Erythroblast (primary cell): ENCODE measurements around the gene CCDC91.

Source experiments
- DNase-seq, 2 experiments: peaks; one replicate each; lab custom pipeline; 2025; lab: John Stamatoyannopoulos, UW
- GATA1 ChIP-seq: IDR thresholded peaks from 2 replicates; pipeline ENCODE4 v1.6.1; 2011; ENCODE audit warnings: low read depth, mild to moderate bottlenecking, control low read depth, low read length, moderate library complexity
- POLR2A ChIP-seq: IDR thresholded peaks from 2 replicates; pipeline ENCODE4 v1.6.1; 2011; ENCODE audit warnings: mild to moderate bottlenecking, low read length

CCDC91 gene

DNA sequence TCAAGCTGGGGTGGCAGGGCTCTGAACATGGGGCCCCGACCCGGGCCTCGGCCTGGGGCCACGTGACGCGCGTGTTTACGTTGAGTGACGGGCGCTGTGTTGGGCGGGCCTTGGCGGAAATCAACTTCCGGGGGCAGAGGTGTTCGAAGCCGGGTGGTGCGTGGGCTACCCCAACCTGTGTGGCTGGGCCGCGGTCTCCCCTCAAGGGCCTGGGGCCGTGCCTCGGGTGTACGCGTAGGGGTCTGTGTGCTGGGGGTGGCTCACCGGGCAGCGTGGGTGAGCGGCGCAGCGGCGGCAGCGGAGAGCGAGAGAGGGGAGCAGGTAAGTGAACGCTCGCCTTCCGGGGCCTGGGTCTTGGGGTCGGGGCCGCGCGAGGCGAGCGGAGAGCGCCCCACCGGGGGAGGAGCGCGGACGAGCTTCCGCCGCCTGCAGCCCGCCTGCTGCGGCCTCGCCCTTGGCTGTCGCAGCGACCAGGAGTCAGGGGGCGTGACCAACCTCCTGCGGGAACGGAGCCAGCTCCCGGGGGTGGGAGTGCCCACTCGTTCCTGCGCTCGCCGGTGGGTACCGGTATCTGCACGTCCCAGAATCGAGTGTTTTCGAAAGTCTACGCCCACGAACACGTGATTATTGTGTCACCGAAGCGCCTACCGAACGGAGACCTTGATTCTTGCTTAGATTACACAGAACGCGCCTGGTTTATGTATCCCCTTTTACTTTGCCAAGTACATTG is at the start of gene CCDC91:
TSS of gene CCDC91 (plus strand) at position 136 of the 730 bp plus-strand sequence. CDS start 66,760 bp downstream, outside the sequence.
- no peak for TF ChIP-seq GATA1
- peak; percentile 96 for TF ChIP-seq POLR2A
- DNase-seq = peak; percentile 98

- TF ChIP-seq GATA1 (no peak), POLR2A (no peak)
- no peak for DNase-seq
Measured at GRCh38 chr12:28144059-28144458, 46.2 kb upstream of the CCDC91 start.

GRCh38 chr12:28144532-28144931 is 45.7 kb upstream of the CCDC91 start:
- no peak for DNase-seq
- no peak for TF ChIP-seq GATA1
- no peak for TF ChIP-seq POLR2A

DNA sequence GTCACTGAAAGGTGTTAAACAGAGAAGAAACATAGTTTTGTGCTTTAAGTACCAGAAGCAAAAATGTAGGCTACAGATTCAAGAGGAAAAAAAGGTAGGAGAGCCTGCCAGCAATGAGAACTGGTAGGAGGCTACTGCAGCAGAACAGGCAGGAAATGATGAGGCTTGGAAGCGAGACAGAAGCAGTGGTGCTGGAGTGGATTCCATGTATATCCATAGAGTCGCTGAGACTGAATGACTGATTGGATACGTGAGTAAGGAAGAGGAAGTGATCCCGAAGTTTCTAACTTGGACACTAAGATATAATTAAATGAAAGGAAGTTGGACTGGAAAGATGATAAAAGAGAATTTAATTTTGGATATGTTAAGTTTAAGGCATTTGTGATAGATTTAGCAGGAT is 45.0 kb upstream of the CCDC91 start:
- no peak for DNase-seq
- TF ChIP-seq GATA1 (no peak), POLR2A (no peak)

- TF ChIP-seq POLR2A (no peak), GATA1 (no peak)
- no peak for DNase-seq
Measured at GRCh38 chr12:28149279-28149678, 41.0 kb upstream of the CCDC91 start.

DNA sequence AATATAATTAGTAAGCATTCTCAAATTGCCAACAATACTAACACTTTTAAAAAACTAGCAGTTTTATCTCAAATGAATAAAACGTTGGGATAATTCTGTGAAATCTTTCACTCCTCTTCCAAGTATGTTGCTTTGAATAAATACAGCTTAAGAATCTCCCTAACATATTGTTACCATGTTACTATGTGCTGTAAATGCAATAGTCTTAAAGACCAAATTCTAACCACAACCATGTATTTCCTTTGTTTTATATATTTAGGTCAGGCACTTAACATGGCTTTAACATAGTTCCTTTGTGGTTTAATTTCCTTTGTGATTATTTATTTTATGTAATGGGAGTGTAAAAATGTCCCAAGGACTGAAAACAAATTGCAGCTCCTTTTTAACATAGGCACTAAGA is 33.9 kb upstream of the CCDC91 start:
- no peak for DNase-seq
- TF ChIP-seq POLR2A = no peak

DNA sequence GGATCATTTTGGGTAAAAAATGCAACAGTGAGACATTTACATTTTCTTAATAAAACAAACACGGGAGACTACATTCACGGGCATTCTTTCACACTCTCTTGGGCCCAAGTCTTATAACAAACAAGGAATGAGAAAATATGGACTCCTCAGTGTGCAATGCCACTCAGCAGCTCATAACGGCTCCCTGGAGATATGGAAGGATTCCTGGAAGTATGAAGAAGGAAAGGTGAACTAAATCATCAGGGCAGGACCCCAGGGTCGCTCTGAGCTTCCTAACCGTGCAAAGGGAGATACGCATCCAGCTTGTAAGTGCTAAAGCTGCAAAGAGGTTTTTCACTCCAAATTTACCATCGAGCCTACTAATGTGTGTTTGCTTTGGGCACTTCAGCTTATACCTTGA is 33.5 kb upstream of the CCDC91 start:
- no peak for DNase-seq
- TF ChIP-seq GATA1 (no peak), POLR2A (no peak)

GRCh38 chr12:28158353-28158752 is 31.9 kb upstream of the CCDC91 start:
- TF ChIP-seq POLR2A = no peak
- TF ChIP-seq GATA1 = no peak
- DNase-seq = no peak

DNA sequence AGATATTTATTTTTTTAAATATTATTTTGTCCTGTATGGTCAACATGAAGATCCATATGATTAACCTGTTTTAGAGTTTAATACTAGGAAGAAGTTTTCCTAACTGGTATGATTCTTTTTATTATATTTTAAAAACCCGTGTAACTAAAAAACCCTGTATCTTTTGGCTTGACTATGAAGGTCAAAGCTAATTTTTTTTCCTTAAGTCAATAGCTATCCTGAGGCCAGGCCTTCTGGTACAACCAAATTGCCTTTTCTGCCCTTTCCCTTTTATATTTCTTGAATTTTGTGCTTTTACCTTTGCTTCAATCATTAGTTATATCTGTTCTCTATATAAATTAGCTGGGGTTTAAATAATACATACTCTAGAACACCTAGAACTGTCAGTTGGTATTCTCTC is 30.6 kb upstream of the CCDC91 start:
- TF ChIP-seq GATA1 = no peak
- TF ChIP-seq POLR2A = no peak
- DNase-seq = no peak

DNA sequence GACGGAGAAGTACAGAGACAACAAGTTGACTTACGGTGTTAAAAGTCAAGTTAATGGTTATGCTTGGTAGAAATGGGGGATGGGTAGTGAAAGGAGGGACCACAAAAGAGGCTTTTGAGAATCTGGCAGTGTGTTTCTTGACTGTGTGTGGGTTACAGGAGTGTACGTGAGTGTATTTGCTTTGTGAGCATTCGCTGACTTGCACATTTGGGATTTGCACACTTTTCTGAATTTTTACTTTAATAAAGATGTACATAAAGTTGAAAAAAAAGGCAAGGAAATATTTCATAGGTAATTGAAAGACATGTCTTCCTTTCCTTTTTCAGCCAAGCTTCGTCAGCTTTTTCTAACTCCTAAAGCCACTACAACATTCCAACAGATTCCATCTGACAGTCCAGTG is 28.6 kb upstream of the CCDC91 start:
- DNase-seq = no peak
- no peak for TF ChIP-seq POLR2A
- no peak for TF ChIP-seq GATA1

DNA sequence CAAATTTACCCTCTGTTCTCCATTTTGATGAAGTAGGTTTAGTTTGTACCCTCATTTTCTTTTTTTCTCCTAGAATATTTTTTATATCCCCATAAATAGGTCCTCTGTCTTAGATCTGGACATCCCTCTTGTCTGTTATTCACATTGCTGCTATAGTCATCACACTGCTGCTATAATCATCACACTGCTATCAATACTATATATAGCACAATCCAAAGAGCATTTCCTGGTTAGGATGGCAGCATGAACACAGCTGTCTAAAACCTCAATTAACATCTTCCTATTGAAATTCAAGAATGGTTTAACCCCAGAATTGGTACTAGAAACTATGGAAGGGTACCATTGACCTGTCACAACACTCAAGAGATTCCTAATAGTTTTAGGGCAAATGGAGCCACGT is 27.6 kb upstream of the CCDC91 start:
- no peak for DNase-seq
- no peak for TF ChIP-seq GATA1
- no peak for TF ChIP-seq POLR2A

GRCh38 chr12:28164644-28165275 is 25.5 kb upstream of the CCDC91 start:
- no peak for TF ChIP-seq GATA1
- TF ChIP-seq POLR2A = no peak
- DNase-seq = no peak

GRCh38 chr12:28167981-28168485 is 22.2 kb upstream of the CCDC91 start:
- no peak for TF ChIP-seq POLR2A
- TF ChIP-seq GATA1 = no peak
- DNase-seq = no peak

- DNase-seq = no peak
- no peak for TF ChIP-seq POLR2A
- no peak for TF ChIP-seq GATA1
Measured at GRCh38 chr12:28171356-28172060, 18.7 kb upstream of the CCDC91 start.
